ENCODE data around the gene LRRC42.

DNA sequence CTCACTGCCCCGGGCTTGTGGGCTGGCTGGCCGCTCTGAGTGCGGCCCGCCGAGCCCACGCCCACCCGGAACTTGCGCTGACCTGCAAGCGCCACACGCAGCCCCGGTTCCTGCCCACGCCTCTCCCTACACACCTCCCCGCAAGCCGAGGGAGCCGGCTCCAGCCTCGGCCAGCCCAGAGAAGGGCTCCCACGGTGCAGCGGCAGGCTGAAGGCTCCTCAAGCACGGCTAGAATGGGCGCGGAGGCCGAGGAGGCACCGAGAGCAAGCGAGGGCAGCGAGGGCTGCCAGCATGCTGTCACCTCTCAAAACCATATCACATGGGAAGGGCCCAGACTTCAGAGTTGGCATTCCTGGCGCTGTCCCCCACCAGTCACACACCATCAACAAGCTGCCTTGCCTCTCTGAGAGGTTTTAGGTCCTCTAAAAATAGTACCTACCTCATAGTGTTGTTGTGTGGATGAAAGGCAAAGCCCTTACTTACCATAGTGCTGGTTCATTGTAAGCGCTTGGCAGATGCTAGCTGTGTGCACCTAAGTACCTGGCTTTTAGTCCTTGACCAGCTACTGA, 58.4 kb downstream of the LRRC42 start:
- no peak for TF ChIP-seq POLR2A (IDR thresholded peaks at IDR 0.05)
- TF ChIP-seq, protein P1, sequence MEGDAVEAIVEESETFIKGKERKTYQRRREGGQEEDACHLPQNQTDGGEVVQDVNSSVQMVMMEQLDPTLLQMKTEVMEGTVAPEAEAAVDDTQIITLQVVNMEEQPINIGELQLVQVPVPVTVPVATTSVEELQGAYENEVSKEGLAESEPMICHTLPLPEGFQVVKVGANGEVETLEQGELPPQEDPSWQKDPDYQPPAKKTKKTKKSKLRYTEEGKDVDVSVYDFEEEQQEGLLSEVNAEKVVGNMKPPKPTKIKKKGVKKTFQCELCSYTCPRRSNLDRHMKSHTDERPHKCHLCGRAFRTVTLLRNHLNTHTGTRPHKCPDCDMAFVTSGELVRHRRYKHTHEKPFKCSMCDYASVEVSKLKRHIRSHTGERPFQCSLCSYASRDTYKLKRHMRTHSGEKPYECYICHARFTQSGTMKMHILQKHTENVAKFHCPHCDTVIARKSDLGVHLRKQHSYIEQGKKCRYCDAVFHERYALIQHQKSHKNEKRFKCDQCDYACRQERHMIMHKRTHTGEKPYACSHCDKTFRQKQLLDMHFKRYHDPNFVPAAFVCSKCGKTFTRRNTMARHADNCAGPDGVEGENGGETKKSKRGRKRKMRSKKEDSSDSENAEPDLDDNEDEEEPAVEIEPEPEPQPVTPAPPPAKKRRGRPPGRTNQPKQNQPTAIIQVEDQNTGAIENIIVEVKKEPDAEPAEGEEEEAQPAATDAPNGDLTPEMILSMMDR (IDR thresholded peaks at IDR 0.05): no peak
